T47D (cell line): ENCODE measurements around the gene MGAT5.

Experiments
- DNase-seq, 2 experiments: peaks; one replicate each; pipeline versions ENCODE4 v3.0.0 to v3.0.0-alpha.2; 2011 to 2012; ENCODE audit warnings: low read depth in 1 of 2, low spot score in 1 of 2
- JUND ChIP-seq: IDR thresholded peaks from 2 replicates; pipeline ENCODE4 v1.6.1; 2012; ENCODE audit warnings: low read depth
- in situ Hi-C: cut with HindIII; loops from 2 replicates; pipeline ENCODE4 v1.10.0; 2016; ENCODE audit warnings: low sequenced_read_pairs, low pct_unique_long_range_greater_than_20kb

The MGAT5 gene, protein sequence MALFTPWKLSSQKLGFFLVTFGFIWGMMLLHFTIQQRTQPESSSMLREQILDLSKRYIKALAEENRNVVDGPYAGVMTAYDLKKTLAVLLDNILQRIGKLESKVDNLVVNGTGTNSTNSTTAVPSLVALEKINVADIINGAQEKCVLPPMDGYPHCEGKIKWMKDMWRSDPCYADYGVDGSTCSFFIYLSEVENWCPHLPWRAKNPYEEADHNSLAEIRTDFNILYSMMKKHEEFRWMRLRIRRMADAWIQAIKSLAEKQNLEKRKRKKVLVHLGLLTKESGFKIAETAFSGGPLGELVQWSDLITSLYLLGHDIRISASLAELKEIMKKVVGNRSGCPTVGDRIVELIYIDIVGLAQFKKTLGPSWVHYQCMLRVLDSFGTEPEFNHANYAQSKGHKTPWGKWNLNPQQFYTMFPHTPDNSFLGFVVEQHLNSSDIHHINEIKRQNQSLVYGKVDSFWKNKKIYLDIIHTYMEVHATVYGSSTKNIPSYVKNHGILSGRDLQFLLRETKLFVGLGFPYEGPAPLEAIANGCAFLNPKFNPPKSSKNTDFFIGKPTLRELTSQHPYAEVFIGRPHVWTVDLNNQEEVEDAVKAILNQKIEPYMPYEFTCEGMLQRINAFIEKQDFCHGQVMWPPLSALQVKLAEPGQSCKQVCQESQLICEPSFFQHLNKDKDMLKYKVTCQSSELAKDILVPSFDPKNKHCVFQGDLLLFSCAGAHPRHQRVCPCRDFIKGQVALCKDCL

GRCh38 chr2:134253804-134254203 lies at the start of gene MGAT5:
MGAT5 (plus strand) TSS chr2:134254072; CDS start chr2:134254404, 332 bp downstream.
- in situ Hi-C loops = no loop called here
- no peak for TF ChIP-seq JUND
- no peak for DNase-seq

GRCh38 chr2:134205087-134205486 lies 48.8 kb upstream of the MGAT5 start:
- in situ Hi-C loops = no loop called here
- no peak for DNase-seq
- no peak for TF ChIP-seq JUND

DNA sequence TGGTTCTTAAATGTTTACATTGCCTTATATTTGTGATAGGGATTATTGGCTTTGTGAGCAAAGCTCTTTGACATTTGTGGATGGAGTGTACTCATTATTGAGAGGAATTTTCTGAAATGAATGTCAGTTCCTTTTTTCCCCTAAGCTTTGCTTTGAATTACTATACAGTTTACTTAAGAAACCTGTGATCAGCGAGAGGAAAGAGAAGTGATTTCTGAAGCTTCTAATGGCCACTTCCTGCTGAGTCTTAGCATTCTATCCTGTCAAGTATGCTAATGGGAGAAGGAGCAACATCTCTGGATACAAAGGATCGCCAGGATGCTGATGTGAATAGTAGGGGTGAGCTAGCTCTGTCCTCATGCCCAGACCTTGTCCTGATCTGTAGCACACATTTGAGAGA lies 47.8 kb upstream of the MGAT5 start:
- in situ Hi-C loops = no loop called here
- no peak for DNase-seq
- TF ChIP-seq JUND = no peak

- no peak for TF ChIP-seq JUND
- in situ Hi-C loops = no loop called here
- DNase-seq = peak in 1 of 2 experiments; percentile 8
These were observed 47.3 kb upstream of the MGAT5 start for GRCh38 chr2:134206573-134206972.

DNA sequence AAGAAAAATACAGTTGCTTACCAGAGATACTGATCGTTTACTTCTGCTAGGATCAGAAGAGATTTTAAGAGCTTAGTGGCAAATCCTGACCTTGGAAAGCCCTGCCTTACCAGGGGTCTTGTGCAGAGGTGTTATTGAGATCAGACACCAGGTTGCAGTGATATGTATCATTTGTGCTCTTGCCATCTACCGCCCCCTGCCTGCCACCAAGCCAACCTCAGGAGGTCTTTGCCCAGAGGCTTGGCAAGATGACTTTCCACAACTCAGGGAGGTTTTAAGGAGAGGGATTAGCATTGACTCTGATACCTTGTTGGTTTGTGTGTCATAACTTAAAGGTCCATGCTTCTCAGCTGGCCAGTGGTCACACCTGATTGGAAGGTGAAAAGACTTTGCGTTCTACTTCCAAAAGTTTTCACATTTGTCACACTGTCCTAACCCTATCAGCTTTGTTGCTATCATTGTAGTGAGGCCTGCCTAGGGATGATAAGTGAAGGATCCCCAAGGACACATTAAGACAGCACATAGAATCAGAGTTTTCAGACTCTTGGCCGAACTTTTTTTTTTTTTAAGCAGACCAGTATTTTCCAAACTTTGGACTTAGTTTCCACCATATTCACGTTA lies 46.2 kb upstream of the MGAT5 start:
- DNase-seq = peak in 1 of 2 experiments; percentile 22
- TF ChIP-seq JUND = no peak
- in situ Hi-C loops = no loop called here

DNA sequence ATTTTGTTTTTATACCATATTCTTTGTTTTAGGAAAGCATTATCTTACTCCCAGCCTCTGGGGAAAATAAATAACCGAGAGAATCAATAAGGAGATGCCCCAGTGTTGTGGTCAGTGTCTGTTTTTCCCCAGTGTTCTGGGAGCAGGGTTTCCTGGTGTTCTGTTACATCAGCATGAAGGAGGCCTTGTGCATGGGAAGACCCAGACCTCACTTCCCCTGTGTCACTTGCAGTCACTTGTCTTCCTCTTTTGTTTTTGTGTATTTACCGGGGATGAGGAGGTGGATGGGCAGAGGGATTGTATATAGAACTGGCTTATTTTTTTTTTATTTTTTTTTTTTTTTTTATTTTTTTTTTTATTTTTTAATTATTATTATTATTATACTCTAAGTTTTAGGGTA lies 45.0 kb upstream of the MGAT5 start:
- no peak for TF ChIP-seq JUND
- no peak for DNase-seq
- in situ Hi-C loops = no loop called here

DNA sequence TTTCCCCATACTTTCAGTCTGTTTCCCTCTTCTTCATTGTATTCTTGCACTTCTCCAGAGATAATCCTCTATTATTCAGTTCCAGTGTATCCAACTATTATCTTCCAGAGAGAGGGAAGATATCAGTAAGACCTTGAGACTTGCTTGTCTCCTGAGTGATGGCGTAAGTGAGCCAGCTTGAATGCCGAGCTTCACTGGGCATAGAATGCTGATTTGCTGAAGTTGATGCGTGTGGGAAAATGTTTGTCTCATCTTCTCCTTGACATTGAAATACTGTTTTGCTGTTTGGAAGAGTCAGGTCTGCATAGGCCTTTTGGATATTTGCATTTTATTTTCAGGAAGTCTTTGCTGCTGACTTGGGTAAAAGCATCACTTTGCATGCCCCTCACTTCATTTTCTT lies 41.1 kb upstream of the MGAT5 start:
- no peak for TF ChIP-seq JUND
- DNase-seq = no peak
- in situ Hi-C loops = no loop called here

- TF ChIP-seq JUND = no peak
These were observed 37.6 kb upstream of the MGAT5 start for GRCh38 chr2:134216152-134216829.

GRCh38 chr2:134217351-134217750 lies 36.5 kb upstream of the MGAT5 start:
- in situ Hi-C loops = no loop called here
- DNase-seq = no peak
- TF ChIP-seq JUND = no peak

More at GRCh38 chr2:134216152-134216829, 37.6 kb upstream of the MGAT5 start:
- DNase-seq = peak in 1 of 2 experiments; percentile 52
- in situ Hi-C loops = no loop called here

DNA sequence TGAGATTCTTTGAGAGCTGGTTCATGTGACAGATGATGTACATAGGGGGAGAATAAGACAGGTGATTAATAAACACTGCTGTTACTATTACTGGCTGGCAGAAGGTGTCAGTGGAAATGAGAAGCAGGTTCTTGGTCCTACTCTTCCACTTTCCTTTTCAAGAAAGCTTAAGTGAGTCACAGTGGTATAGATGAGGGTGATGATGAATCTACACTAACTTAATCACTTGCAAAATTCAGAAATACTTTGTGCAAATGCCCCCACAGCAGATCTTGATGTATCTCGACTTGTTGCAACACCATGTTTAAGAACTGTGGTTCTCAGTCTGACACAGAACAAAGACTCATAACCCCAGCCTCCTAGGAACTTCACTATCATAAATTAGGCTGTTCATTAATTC lies 35.9 kb upstream of the MGAT5 start:
- in situ Hi-C loops = no loop called here
- DNase-seq = no peak
- no peak for TF ChIP-seq JUND

GRCh38 chr2:134218414-134218813 lies 35.5 kb upstream of the MGAT5 start:
- DNase-seq = no peak
- in situ Hi-C loops = no loop called here
- no peak for TF ChIP-seq JUND

DNA sequence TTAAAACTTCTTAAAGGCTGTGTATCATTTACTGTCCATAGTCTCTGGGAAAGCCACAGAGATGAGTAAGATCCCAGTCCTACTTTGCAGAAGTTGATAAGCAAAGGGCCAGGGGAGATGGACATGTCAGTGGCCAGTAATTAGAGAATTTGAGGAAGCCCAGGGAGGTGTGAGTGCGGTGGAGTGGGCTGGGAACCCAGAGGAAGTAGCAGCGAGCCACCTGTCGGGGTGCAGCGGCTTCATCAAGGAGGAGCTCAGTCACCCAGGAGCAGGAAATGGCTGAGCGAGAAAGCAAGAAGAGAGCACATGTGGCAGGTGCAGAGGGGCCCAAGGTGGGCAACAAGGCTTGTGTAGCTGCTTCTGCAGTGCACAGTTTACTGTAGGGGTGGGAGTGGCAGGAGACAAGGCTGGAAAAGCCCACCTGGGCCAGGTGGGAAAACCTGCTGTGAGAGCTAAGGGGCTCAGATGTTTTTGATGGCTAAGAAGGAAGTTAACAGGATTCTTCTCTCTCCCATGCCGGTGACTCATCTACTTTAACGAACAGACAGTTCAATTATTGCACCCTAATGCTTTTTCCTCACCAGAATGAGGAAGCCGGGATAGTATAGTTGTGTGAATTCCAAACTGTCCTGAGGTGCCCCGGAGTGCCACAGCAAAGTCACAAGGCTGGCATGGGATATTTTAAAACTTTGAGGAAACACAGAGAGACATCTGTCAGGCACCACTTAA lies 34.8 kb upstream of the MGAT5 start:
- no peak for TF ChIP-seq JUND
- in situ Hi-C loops = no loop called here
- DNase-seq = no peak
